Embryonic facial prominence (tissue), 1 donor: Measurements from ENCODE around the gene ZFAND2B.
"Not testable (repeated sequence)": the region's sequence is repeated elsewhere in the genome, so short reads cannot be mapped to it uniquely, and the experiment has no call there.

Experiments used
- DNase-seq: peaks from one replicate; pipeline ENCODE4 v3.0.0-alpha.2; 2016; ENCODE audit errors: extremely low spot score

Gene ZFAND2B

DNA sequence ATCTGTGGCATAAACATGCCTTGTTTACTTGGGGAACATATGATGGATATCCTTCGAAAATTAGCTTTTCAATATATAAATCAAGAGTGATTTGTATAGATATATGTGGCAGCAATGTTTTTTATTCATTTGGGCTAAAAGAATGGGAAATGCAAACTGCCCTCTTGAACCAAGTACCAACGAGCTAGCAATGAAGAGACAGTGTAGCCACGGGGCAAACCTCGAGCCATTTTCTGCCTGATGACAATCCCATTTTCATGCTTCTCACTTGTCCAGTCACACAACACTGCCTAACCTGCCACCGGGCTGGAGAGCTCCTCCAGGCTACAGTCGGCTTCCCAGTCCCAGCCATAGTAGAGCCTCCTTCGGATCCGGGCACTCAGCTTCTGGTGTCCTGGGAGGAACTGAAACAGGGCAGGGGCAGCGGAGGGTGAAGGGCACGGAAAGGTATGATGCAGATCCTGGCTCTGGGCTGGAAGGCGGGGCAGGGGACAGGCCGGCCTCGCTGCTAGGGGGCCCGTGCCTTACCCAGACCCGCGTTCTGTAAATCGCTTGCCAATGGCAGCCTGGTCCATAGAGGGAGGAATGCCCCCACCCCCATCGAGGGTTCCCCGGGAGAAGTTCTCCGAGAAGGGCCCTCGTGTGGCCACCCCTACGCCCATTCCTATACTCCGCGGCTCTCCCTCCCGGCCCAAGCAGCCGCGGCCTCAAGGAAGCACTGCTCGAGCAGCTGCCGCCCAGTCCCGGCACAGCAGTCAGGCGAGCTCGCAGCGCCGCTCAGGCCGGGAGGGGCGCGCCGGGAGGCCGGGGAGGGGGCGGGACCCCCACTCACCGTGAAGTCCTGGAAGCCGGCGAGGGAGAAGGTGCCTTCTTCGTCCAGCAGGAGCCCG lies 30.4 kb upstream of the ZFAND2B start:
- no peak for DNase-seq

DNA sequence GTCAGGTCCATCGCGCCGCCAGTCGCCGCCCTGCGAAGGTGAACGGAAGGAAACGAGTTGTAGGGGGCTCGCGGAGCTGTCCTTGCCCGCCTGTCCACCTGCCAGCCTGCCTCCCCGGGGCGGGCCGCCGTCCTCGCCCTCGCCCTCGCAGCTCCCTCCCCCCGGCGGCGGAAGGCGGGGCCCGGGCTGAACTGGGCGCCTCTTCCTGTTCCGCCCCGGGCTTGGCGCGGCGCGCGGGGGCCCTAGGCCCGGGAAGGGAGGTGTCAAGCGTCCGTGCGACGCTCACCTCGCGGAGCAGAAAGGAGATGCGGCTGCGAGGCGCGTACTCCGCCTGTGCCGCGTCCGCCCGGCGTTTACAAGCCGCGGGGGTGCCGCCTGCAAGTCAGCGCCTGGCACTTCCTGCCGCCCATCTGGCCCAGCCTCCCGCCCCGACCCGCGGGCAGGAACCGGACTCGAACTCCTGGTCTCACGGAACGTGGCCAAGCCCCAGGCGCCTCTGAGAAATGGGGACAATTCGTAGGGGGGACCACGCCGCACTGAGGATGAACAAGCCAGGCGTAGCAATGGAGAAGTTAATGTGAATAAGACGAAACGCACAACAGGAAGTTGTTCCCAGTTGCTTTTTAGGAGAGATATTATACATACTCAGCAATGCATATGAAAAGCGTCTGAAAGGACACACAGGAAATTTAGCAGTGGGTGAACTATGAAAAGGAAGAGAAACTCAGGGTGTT lies 29.6 kb upstream of the ZFAND2B start, which contains the start of gene CNPPD1:
Gene CNPPD1, minus strand, starts transcription at position 108 of the 734 bp plus-strand sequence. Its CDS starts 97 bp downstream, at position 11.
- DNase-seq, result peak; percentile 7

DNA sequence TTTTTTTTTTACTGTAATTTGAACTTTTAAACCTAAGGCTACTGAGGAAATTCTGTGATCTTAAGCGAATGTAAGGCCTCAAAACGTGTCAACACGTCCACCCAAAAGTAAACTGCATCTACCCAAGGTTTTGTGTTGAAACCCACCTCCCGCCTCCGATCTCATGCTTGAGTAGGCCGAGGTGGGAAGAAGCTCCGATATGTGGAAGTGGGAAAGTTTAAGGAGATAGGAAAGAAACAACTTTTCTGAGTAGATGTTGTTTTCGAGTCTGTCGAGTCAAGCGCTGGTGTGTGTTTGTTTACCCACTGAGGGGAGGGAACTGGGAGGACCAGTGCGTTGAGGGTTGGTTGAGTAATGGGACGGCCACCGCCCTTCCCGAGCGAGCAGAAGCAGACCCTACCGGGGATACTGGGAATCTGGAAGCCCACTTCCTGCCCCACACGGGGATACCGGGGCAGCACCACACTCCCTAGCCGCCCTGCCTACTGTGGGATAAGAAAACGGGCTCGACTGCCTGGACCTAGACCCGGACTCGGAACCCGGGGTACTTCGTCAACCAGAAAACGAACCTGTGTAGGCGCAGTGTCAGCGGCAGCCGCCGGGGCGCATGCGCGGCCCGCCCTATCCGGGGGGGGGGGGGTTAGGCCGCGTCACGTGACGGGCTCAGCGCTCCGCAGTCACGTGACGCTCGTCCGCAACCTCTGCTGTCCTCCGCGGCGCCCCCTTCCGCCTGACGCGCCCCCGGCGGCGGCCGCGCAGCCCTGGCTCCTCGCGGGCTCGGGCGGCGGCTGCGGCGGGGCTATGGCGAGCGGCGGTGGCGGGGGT lies 28.8 kb upstream of the ZFAND2B start, which contains the start of gene RETREG2:
Gene RETREG2, plus strand, starts transcription at position 724 of the 825 bp plus-strand sequence. Its CDS starts 78 bp downstream, at position 802.
- DNase-seq, result peak; percentile 79

DNA sequence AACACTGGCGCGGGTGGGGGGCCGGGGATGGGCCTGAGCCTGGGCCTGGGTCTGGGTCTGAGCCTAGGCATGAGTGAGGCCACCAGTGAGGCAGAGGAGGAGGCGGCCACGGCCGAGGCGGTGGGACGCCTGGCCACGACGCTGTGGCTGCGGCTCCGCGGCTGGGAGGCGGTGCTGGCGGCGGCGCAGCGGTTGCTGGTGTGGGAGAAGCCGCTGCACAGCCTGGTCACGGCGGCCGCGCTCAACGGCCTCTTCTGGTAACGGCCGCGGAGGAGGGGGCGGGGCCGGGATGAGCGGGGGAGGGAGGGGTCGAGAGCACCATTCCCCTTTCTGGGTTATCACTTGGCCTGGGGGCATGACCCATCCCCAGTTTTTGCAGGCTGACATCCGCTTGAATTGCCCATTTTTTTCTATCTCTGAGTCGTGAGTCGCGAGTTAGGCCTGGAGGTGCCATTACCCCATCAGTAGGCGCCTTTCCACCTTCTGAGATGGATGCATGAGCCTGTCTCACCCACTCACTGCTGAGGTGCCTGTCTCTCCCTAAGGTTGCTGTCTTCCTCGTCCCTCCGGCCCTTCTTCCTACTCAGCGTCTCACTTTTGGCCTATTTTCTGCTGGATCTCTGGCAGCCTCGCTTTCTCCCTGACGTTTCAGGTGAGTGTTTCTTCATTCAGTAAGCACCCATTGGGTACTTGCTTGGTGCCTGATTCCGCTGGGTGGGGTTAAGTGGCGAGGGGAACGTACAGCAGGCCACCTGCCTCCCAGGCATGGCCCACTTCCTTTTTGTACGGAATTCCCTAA lies 28.0 kb upstream of the ZFAND2B start:
- DNase-seq, result no peak

DNA sequence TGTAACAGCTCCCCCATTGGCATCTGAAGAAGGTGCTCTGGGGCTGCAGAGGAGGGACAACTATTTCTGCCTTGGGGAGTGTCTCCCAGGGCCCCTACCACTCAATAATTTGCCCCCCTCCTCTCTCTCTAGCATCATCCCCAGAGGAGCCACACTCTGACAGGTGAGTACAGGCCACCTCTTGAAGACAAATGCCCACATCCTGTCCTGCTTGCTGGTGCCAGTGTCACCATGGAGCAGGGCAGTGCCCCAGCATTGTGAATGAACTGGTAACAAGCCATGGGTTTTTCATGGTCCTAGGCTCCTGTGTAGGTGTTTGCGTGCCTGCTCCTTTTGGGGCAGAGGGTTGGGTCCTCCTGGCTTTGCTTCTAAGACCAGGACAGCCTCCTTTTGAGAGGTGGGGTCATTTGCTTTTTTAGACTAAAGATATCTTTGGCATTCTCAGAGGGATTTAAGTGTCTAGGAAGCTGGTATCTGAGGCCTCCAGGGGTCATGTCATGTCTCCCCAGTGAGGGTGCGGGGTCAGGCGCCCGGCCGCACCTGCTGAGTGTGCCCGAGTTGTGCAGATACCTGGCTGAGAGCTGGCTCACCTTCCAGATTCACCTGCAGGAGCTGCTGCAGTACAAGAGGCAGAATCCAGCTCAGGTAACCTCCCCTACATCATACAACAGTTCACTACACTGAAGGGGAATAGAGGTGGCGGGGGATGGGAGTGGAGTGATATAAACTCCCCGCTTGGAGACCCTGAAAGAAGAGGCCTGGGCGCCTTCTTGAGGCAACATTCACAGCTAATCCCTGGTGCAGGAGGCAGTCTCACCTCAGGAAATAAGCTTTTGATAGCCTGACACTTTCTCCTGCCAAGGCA lies 26.7 kb upstream of the ZFAND2B start:
- DNase-seq, result no peak

DNA sequence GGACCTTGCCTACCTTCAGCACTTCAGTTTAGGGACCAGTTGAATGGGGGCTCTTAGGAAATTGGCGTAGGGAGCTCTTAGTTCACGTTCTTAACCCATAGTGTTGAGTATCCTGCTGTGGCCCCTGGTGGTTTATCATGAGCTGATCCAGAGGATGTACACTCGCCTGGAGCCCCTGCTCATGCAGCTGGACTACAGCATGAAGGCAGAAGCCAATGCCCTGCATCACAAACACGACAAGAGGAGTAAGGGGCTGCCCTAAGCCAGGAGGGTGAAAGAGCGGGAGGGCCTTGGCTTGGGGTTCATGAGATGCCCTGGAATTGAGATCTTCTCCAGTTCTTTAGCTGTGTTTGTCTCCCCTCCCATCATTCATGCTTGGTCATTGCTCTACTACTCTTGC lies 25.6 kb upstream of the ZFAND2B start:
- DNase-seq, result no peak

DNA sequence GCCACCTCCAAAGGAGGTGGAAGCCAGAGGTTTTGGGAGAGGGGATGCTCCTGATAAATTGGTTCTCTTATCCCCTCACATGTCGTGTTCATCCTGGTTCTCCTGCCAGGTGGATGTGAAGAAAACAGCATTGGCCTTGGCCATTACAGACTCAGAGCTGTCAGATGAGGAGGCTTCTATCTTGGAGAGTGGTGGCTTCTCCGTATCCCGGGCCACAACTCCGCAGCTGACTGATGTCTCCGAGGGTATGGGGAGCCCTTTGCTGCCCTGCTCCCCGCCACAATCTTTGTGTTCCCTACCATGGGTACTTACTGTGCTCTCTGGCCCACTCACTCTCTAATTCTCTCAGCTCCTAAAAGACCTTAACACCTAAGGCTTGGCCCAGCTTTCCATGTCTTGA lies 25.1 kb upstream of the ZFAND2B start:
- no peak for DNase-seq

DNA sequence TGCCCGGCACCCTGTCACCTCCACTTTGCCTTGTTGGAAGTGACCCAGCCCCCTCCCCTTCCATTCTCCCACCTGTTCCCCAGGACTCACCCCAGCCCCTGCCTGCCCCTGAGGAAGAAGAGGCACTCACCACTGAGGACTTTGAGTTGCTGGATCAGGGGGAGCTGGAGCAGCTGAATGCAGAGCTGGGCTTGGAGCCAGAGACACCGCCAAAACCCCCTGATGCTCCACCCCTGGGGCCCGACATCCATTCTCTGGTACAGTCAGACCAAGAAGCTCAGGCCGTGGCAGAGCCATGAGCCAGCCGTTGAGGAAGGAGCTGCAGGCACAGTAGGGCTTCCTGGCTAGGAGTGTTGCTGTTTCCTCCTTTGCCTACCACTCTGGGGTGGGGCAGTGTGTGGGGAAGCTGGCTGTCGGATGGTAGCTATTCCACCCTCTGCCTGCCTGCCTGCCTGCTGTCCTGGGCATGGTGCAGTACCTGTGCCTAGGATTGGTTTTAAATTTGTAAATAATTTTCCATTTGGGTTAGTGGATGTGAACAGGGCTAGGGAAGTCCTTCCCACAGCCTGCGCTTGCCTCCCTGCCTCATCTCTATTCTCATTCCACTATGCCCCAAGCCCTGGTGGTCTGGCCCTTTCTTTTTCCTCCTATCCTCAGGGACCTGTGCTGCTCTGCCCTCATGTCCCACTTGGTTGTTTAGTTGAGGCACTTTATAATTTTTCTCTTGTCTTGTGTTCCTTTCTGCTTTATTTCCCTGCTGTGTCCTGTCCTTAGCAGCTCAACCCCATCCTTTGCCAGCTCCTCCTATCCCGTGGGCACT lies 24.0 kb upstream of the ZFAND2B start:
- no peak for DNase-seq

DNA sequence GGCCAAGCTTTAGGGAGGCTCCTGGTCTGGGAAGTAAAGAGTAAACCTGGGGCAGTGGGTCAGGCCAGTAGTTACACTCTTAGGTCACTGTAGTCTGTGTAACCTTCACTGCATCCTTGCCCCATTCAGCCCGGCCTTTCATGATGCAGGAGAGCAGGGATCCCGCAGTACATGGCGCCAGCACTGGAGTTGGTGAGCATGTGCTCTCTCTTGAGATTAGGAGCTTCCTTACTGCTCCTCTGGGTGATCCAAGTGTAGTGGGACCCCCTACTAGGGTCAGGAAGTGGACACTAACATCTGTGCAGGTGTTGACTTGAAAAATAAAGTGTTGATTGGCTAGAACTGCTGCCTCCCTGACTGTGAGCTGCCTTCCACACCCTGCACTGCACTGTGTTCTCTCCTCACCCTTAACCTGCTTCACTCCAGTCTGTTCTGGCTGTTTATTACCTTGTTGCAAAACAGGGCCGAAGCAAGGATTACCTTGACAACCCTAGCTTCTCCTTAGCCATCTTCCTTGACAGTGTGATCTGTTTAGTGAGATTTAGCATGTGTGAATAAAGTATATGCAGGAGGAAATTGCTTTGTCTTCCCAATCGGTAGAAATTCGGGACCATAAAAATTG lies 23.3 kb upstream of the ZFAND2B start:
- DNase-seq, result no peak

DNA sequence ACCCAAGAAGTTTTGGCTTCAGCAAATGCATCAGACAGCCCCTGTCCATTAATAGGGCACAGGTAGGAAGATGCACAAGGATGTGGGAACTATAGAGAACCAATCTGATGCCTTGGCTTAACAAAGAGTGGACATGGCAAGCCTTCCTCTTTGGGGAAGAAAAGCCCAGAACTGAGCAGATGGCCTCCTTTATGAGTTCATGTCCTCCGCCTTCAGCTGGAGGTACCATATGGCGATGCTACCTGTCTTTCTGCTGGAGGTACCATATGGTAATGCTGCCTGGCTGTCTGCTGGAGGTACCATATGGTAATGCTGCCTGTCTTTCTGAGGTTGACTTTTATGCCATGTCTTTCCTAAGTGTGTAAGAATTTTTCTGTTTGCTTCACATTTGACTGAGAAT lies 22.5 kb upstream of the ZFAND2B start:
- DNase-seq, result no peak

DNA sequence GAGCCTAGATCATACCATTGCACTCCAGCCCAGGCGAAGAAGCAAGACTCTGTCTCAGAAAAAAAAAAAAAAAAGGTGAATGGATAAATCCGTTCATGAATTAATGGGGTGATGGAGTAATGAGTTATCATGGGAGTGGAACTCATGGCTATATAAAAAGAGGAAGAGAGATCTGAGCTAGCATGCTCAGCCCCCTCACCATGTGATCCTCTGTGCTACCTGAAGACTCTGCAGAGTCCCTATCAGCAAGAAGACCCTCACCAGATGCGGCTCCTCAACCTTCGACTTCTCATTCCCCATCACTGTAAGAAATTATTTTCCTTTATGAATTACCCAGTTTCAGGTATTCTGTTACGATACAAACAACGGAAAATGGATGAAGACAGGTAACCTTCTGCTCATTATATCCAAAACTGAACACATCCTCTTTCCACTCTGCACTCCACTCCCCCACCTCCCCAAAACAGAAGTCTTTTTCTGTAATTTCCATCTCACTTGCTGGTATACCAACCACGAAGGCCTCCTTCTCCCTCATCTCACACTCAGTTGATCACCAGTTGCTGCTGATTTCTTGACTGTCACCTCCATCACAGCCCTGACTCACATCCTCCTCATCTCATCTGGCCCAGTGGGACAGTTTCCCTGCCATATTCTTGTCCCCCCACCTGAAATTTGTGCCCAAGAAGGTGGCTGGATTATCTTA lies 19.7 kb upstream of the ZFAND2B start:
- DNase-seq, result no peak

DNA sequence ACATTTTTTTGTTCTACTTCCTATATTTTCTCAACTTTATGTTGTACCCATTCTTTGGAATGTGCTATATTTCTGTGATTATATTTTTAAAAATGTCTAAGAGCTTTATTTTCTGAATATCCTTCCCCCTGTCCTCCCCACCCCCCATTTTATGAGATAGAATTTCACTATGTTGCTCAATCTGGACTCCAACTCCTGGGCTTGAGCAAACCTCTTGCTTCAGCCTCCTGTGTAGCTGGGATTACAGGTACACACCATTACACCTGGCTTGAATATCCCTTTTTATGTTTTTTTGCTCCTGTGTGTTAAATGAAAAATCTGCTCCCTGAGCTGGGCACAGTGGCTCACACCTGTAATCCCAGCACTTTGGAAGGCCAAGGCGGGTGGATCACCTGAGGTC lies 9.2 kb upstream of the ZFAND2B start:
- DNase-seq, result no peak

DNA sequence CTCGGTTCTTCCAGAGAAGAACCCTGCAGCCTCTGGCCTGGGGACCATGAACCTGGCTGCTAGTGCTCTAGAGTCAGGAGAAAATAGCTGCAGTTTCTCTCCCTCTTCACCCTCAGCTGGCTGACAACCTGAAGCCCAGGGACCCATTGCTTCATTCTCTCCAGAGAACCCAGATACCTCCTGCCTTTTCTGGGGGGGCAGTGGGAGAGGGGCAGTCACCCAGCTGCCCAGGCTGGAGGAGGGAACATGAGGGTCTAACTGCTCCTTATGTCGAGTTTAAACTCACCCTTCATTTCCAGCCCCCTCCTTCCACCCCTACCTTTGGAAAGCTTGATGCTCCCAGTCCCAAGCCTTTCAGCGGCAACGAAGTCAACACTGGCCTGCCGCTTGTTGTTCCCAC lies 7.6 kb upstream of the ZFAND2B start:
- DNase-seq, result no peak

DNA sequence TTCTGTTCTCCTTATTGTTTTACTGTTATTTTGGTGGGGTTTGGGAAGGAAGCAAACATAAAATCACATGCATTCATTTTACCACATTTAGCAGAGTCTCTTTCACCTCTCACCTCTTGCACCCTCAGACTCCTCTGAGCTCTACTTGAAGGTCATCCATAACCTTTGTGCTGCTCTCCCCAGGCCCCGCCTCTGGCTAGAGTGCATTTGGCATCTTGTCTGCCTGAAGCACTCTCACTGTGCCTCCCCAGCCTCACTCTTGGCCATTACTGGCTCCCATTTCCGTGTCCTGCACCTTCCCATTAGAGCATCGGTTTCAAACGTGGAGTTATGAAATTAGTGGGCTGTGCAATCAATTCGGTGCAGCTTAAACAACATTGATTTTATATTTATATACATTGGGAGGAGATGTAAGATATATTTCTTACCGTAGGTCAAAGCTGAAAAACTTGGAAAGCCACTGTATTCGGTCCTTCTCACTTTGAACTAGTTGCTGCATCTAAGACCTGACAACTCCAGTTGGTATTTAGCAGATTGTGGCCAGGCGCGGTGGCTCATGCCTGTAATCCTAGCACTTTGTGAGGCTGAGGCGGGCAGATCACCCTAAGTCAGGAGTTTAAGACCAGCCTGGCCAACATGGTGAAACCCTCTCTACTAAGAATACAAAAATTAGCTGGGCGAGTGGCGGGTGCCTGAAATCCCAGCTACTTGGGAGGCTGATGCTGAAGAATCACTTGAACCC lies 6.9 kb upstream of the ZFAND2B start:
- DNase-seq, result no peak

DNA sequence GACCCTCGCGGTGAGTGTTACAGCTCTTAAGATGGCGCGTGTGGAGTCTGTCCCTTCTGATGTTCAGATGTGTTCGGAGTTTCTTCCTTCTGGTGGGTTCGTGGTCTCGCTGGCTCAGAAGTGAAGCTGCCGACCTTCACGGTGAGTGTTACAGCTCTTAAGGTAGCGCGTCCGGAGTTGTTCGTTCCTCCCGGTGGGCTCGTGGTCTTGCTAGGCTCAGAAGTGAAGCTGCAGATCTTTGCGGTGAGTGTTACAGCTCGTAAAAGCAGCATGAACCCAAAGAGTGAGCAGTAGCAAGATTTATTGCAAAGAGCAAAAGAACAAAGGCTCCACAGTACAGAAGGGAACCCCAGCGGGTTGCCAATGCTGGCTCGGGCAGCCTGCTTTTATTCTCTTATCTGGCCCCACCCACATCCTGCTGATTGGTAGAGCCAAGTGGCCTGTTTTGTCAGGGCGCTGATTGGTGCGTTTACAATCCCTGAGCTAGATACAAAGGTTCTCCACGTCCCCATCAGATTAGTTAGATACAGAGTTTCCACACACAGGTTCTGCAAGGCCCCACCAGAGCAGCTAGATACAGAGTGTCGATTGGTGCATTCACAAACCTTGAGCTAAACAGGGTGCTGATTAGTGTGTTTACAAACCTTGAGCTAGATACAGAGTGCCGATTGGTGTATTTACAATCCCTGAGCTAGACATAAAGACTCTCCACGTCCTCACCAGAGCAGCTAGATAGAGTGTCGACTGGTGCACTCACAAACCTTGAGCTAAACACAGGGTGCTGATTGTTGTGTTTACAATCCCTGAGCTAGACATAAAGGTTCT lies 5.9 kb upstream of the ZFAND2B start:
- DNase-seq, result not testable (repeated sequence)

DNA sequence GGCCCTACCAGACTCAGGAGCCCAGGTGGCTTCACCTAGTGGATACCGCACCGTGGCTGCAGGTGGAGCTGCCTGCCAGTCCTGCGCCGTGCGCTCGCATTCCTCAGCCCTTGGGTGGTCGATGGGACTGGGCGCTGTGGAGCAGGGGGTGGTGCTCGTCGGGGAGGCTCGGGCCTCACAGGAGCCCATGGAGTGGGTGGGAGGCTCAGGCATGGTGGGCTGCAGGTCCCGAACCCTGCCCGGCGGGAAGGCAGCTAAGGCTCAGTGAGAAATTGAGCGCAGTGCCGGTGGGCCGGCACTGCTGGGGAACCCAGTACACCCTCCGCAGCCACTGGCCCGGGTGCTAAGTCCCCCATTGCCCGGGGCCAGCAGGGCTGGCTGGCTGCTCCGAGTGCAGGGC lies 5.3 kb upstream of the ZFAND2B start:
- not testable (repeated sequence) for DNase-seq
